AG04449 (cell line): Measurements from ENCODE around the gene EFHD2.

Experiments
- CTCF ChIA-PET: fragments of 350-600 bp; formaldehyde crosslinking; extraction: SDS; loops from one replicate; lab custom pipeline; 2021; ENCODE audit warnings: antibody characterized with exemption; lab: Yijun Ruan, JAX
- POLR2A ChIA-PET: fragments of 400-600, 350-600 bp; formaldehyde crosslinking; extraction: SDS; loops from one replicate; lab custom pipeline; 2020; ENCODE audit warnings: antibody characterized with exemption, inconsistent platforms; lab: Yijun Ruan, JAX
- DNase-seq: peaks from one replicate; pipeline ENCODE4 v3.0.0-alpha.2; 2010; ENCODE audit warnings: low read depth, low spot score
- H3K4me3 ChIP-seq: 2 replicates; pipeline ENCODE4 v1.5.1; 2011; ENCODE audit warnings: low read depth, mild to moderate bottlenecking, control low read depth, low read length
- TF ChIP-seq, protein P1 (sequence below): IDR thresholded peaks from one replicate; pipeline ENCODE4 v1.5.1; 2011; ENCODE audit warnings: mild to moderate bottlenecking, moderate library complexity, low read length, control low read depth, inconsistent platforms; ENCODE audit not compliant: insufficient read depth; ENCODE audit errors: missing control alignments

EFHD2 gene

DNA sequence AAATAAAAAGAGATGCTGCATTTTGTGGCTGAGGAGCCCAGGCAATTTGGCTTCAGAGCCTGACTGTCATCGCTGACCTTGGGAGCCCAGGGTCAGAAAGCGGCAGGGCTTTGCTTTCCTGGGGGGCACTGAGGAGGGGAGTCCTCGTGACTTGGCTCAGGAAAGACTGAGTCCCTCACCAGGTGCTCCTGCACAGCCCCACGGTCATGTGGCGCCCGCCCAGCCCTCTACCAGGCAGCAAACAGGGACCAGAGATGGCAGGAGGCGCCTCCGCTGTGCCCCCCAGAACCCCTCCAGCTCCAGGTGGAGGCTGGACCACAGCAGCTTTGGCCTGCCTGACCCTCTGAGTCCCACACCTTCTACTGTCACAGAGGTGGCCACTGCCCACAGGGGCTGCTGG lies 13.2 kb downstream of the EFHD2 start:
- no peak overlapping the region for H3K4me3 ChIP-seq
- CTCF ChIA-PET = interaction anchor here (5.7 to 6.5 kb wide), 2 partner anchors 8 to 99 kb away, joined by 31 to 52 read pairs; no protein-coding TSS in a partner anchor
- TF ChIP-seq, protein P1, sequence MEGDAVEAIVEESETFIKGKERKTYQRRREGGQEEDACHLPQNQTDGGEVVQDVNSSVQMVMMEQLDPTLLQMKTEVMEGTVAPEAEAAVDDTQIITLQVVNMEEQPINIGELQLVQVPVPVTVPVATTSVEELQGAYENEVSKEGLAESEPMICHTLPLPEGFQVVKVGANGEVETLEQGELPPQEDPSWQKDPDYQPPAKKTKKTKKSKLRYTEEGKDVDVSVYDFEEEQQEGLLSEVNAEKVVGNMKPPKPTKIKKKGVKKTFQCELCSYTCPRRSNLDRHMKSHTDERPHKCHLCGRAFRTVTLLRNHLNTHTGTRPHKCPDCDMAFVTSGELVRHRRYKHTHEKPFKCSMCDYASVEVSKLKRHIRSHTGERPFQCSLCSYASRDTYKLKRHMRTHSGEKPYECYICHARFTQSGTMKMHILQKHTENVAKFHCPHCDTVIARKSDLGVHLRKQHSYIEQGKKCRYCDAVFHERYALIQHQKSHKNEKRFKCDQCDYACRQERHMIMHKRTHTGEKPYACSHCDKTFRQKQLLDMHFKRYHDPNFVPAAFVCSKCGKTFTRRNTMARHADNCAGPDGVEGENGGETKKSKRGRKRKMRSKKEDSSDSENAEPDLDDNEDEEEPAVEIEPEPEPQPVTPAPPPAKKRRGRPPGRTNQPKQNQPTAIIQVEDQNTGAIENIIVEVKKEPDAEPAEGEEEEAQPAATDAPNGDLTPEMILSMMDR = no peak
- no peak for DNase-seq
- POLR2A ChIA-PET = no interaction called here

DNA sequence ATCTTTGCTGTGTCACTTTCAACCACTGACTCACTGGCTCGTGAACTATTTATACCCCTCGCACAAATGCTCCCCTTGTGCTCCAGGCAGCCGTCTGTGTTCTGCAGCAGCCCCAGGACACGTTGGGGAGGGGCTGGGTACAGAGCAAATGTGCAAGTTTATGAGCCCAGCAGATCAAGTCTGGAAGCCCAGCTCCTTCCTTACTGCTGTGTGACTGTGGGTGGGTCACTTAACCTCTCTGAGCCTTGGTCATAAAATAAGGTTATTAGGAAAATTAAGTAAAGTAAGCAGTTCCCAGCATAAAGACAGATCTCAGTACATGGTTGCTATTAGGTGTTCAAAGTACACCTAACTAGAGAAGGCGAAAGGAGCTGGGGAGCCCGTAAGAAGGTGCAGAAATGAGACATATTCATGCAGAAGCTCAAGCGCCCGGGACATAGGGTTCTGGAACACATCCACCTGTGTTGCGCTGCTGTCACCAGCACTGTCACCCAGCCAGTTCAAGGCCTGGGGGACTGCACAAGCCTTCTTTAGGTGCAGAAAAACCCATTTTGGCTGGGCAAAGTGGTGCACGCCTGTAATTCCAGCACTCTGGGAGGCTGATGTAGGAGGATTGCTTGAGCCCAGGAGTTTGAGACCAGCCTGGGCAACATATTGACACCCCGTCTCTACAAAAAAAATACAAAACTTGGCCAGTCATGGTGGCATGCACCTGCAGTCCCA lies 13.8 kb downstream of the EFHD2 start:
- no peak for DNase-seq
- ChIA-PET POLR2A (no interaction called here), CTCF (interaction anchor here (1.3 to 6.5 kb wide), 3 partner anchors 8 to 100 kb away, joined by 3 to 52 read pairs (median 31); no protein-coding TSS in a partner anchor)
- TF ChIP-seq, protein P1 = no peak
- no peak overlapping the region for H3K4me3 ChIP-seq

DNA sequence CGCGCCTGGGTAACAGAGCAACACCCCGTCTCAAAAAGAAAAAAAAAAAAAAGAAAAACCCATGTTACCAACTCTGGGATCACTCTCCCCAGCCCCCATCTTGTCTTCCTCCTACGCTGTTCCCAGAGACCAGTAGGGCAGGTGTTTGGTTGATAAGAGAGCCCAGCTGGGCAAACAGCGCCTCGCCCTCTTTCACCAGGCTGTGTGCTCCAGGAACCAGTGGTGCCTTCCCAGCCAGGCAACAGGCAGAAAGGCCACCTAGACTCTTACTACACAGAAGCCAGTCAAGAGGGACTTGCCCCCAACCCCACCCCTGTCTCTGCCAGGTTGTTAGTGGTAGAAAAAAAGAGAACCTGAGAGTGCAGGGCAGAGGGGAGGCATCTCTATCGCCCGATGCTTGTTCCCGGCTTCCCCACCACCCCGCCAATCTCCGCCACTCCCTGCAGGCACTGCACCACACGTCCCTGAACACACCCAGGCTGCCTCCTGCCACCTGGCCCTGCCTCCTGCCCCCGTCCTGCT lies 14.5 kb downstream of the EFHD2 start:
- ChIA-PET POLR2A (no interaction called here), CTCF (interaction anchor here (0.7 to 6.5 kb wide), 3 partner anchors 13 to 132 kb away, joined by 3 to 31 read pairs (median 3); no protein-coding TSS in a partner anchor)
- H3K4me3 ChIP-seq = no peak overlapping the region
- no peak for DNase-seq
- TF ChIP-seq, protein P1 = no peak

DNA sequence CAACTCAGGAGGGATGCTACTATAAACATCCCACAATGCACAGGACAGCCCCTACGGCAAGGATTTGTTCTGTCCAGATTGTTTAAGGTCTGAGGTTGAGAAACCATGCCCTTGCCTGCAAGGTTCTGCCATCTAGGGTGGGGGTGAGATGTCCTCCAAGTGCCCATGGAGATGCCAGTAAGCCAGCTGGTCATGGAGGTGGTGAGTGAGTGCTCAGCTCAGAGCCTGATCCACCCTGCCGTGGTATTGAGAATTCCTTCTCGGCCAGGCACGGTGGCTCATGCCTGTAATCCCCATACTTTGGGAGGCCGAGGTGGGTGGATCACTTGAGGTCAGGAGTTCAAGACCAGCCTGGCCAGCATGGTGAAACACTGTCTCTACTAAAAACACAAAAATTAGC lies 15.3 kb downstream of the EFHD2 start:
- TF ChIP-seq, protein P1 = no peak
- ChIA-PET POLR2A (no interaction called here), CTCF (interaction anchor here (0.7 to 14.6 kb wide), 3 partner anchors 104 to 133 kb away, joined by 3 to 439 read pairs (median 3); no protein-coding TSS in a partner anchor)
- H3K4me3 ChIP-seq = no peak overlapping the region
- no peak for DNase-seq

DNA sequence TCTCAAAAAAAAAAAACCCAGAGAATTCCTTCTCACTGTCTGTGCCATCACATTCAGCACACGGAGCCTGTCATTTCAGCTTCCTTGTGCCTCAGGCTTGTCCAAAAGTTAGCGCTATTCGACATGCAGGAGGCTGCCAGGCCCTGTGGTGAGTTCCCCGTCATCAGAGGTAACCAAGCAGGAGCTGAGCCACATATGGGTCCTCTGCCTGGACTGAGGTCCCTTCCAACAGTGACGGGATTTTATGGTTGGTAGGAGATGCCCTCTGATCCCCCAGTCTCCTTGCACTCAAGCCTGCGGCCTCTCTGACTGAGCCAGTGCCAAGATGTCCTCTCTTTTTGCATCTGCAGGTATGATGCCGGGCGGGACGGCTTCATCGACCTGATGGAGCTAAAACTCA lies 15.8 kb downstream of the EFHD2 start:
- CTCF ChIA-PET = interaction anchor here (0.8 to 14.6 kb wide), 5 partner anchors 8 to 122 kb away, joined by 3 to 439 read pairs (median 3); no protein-coding TSS in a partner anchor

DNA sequence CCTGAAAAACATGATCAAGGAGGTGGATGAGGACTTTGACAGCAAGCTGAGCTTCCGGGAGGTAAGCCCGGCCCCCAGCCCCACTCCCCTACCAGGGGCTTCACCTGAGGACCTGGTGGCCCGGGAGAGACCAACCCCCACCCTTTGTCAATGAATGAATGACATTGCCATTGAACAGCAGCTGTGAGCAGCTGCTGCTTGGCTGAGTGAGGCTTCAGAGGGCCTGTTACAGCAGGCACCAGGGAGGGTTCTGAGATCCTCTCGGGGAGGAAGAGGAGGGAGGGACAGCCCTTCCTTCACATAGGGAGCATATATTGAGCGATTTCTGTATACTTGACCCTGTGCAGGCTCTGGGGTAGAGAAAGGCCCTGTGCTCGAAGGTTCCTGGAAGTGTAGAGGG lies 16.3 kb downstream of the EFHD2 start:
- DNase-seq = no peak
- CTCF ChIA-PET = interaction anchor here (0.8 to 14.6 kb wide), 6 partner anchors 9 to 122 kb away, joined by 3 to 439 read pairs (median 3); no protein-coding TSS in a partner anchor
- POLR2A ChIA-PET = no interaction called here
- H3K4me3 ChIP-seq = no peak overlapping the region
- TF ChIP-seq, protein P1 = no peak

More for the DNA sequence above, 15.8 kb downstream of the EFHD2 start:
- TF ChIP-seq, protein P1 = no peak
- no peak for DNase-seq
- no peak overlapping the region for H3K4me3 ChIP-seq
- POLR2A ChIA-PET = no interaction called here
